ENCODE measurements around the gene MRPL37. TPM values are rescaled to one million over a fixed set of nuclear protein-coding genes. Genes with fewer than 3 reads are reported as not detected.

MRPL37 gene
- 10 to 100 TPM; 43.2 to 55.0 TPM for total RNA-seq

- Histone ChIP-seq H3K36me3 (peaks cover 17% of the 10 kb centered on the region), H3K27me3 (replicated peaks; ENCODE audit: insufficient read depth) (no peaks in the 10 kb centered on the region), H3K27ac (peak within 1 kb of the TSS; percentile 43 to 57), H3K4me3 (peak within 1 kb of the TSS; percentile 88), H3K9me3 (no peaks in the 10 kb centered on the region), H3K4me1 (ENCODE audit: control insufficient read depth in 1 of 2, low read depth in 2 of 2) (peaks cover 15 to 26% of the 10 kb centered on the region in 2 donors)
- TF ChIP-seq, protein P1, sequence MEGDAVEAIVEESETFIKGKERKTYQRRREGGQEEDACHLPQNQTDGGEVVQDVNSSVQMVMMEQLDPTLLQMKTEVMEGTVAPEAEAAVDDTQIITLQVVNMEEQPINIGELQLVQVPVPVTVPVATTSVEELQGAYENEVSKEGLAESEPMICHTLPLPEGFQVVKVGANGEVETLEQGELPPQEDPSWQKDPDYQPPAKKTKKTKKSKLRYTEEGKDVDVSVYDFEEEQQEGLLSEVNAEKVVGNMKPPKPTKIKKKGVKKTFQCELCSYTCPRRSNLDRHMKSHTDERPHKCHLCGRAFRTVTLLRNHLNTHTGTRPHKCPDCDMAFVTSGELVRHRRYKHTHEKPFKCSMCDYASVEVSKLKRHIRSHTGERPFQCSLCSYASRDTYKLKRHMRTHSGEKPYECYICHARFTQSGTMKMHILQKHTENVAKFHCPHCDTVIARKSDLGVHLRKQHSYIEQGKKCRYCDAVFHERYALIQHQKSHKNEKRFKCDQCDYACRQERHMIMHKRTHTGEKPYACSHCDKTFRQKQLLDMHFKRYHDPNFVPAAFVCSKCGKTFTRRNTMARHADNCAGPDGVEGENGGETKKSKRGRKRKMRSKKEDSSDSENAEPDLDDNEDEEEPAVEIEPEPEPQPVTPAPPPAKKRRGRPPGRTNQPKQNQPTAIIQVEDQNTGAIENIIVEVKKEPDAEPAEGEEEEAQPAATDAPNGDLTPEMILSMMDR (IDR thresholded peaks at IDR 0.05): no peak
- peak; percentile 80 for DNase-seq (ENCODE audit: low spot score)
- ATAC-seq (ENCODE audit: insufficient number of reproducible peaks, low FRiP score, low read depth): peak; percentile 69
Measured at GRCh38 chr1:54199765-54200518, at the start of gene MRPL37, which contains the start of gene CYB5RL. Gene MRPL37 (plus strand): TSS chr1:54200167. CDS start chr1:54200244, 77 bp downstream. Gene CYB5RL (minus strand): TSS chr1:54200030. CDS start chr1:54195616, 4,414 bp downstream.

- TF ChIP-seq, protein P1 (IDR thresholded peaks at IDR 0.05): no peak
- H3K4me3 ChIP-seq: no peak overlapping the region
- peaks cover 7 to 14% of the 10 kb centered on the region in 2 donors for H3K4me1 ChIP-seq (ENCODE audit: control insufficient read depth in 1 of 2, low read depth in 2 of 2)
- no peaks in the 10 kb centered on the region for H3K36me3 ChIP-seq
- no peak for ATAC-seq (ENCODE audit: insufficient number of reproducible peaks, low FRiP score, low read depth)
- no peak for DNase-seq (ENCODE audit: low spot score)
- H3K27ac ChIP-seq: no peak overlapping the region
- H3K9me3 ChIP-seq: no peaks in the 10 kb centered on the region
- no peaks in the 10 kb centered on the region for H3K27me3 ChIP-seq (replicated peaks; ENCODE audit: insufficient read depth)
Measured at GRCh38 chr1:54151013-54151412, 49.0 kb upstream of the MRPL37 start.

GRCh38 chr1:54152696-54153095, 47.3 kb upstream of the MRPL37 start, which contains the start of gene CDCP2:
Gene CDCP2 (minus strand): TSS chr1:54153000. CDS start chr1:54152922, 78 bp downstream.
- Histone ChIP-seq H3K9me3 (no peaks in the 10 kb centered on the region), H3K27me3 (replicated peaks; ENCODE audit: insufficient read depth) (no peaks in the 10 kb centered on the region), H3K4me3 (peak within 1 kb of the TSS; percentile 55), H3K36me3 (no peaks in the 10 kb centered on the region), H3K27ac (peak within 1 kb of the TSS; percentile 47 to 64), H3K4me1 (ENCODE audit: control insufficient read depth in 1 of 2, low read depth in 2 of 2) (peaks cover 7 to 14% of the 10 kb centered on the region in 2 donors)
- ATAC-seq (ENCODE audit: insufficient number of reproducible peaks, low FRiP score, low read depth) (no peak), DNase-seq (ENCODE audit: low spot score) (no peak)
- TF ChIP-seq, protein P1 (IDR thresholded peaks at IDR 0.05): no peak

DNA sequence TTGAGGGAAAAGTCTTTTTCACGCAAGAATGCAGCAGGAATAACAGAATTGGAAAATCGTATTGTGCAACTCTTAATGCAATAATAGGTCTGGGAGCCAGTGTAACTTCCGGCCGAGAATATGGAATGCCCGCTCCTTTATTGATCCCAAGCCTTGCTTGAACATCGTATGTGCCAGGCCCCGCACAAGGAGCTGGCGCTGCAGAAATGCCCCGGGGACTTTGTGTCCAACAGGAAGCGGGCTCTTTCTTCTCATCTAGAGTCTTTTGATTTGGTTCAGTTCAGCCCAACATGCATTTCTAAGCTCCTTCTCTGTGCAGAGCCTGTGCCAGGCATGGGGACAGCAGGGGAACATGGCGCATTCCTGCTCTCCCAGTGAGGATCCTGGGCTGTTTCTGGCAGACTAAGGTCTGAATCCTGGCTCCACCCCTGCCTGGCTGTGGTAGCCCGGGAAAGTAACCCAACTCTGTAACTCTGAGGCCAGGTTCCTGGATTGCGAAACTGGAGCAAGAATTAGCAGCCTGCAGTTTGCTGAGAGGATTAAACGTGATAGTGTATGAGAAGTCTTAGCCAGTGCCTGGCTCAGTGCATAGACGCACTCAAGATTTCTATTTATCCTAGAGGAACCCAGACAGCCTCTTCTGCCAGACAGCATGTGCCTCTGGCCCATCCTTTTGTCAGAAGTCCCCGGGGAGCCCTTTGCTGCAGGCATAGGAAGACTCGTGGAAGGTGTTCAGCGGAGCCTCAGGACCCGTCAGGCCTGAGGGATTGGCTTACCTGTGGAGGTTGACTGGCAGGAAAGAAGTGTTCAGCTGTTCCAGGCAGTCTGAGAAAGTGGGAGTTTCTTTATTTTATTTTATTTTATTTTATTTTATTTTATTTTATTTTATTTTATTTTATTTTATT, 46.2 kb upstream of the MRPL37 start:
- no peaks in the 10 kb centered on the region for H3K9me3 ChIP-seq
- H3K36me3 ChIP-seq: no peaks in the 10 kb centered on the region
- H3K4me1 ChIP-seq (ENCODE audit: control insufficient read depth in 1 of 2, low read depth in 2 of 2): peaks cover 7 to 14% of the 10 kb centered on the region in 2 donors
- DNase-seq (ENCODE audit: low spot score) (peak; percentile 25), ATAC-seq (ENCODE audit: insufficient number of reproducible peaks, low FRiP score, low read depth) (peak; percentile 59)
- TF ChIP-seq, protein P1 (IDR thresholded peaks at IDR 0.05): no peak
- peak overlapping the region; percentile 47 to 64 for H3K27ac ChIP-seq
- H3K27me3 ChIP-seq (replicated peaks; ENCODE audit: insufficient read depth): no peaks in the 10 kb centered on the region
- peak overlapping the region; percentile 55 for H3K4me3 ChIP-seq

GRCh38 chr1:54156201-54156600, 43.8 kb upstream of the MRPL37 start:
- no peak for DNase-seq (ENCODE audit: low spot score)

More at GRCh38 chr1:54156201-54156600, 43.8 kb upstream of the MRPL37 start:
- Histone ChIP-seq H3K4me3 (no peak overlapping the region), H3K27ac (no peak overlapping the region), H3K9me3 (no peaks in the 10 kb centered on the region), H3K36me3 (no peaks in the 10 kb centered on the region), H3K4me1 (ENCODE audit: control insufficient read depth in 1 of 2, low read depth in 2 of 2) (peaks cover 7 to 14% of the 10 kb centered on the region in 2 donors), H3K27me3 (replicated peaks; ENCODE audit: insufficient read depth) (no peaks in the 10 kb centered on the region)
- ATAC-seq (ENCODE audit: insufficient number of reproducible peaks, low FRiP score, low read depth): no peak
- TF ChIP-seq, protein P1 (IDR thresholded peaks at IDR 0.05): no peak
